Left kidney (tissue), 2 donors: ENCODE measurements around the gene DUOX1. TPM values are rescaled to one million over a fixed set of nuclear protein-coding genes. Genes with fewer than 3 reads are reported as not detected.

ENCODE experiments used
- DNase-seq: peaks from one replicate; pipeline ENCODE4 v3.0.0-alpha.2; 2013
- polyA plus RNA-seq: library from polyadenylated mRNA; unstranded; fragments of 120-200 nt; gene quantifications from one replicate; pipeline ENCODE4 v1.2.1, GENCODE V29; 2013; ENCODE audit not compliant: insufficient read length

Gene DUOX1
- polyA plus RNA-seq, 1 donor, result 7.8 TPM

GRCh38 chr15:45106002-45106790, 23.6 kb upstream of the DUOX1 start:
- no peak for DNase-seq

GRCh38 chr15:45107941-45108630, 21.7 kb upstream of the DUOX1 start:
- DNase-seq, result no peak

GRCh38 chr15:45110256-45110820, 19.5 kb upstream of the DUOX1 start:
- no peak for DNase-seq

- no peak for DNase-seq
These were observed 18.2 kb upstream of the DUOX1 start for GRCh38 chr15:45111390-45112142.

- DNase-seq, result no peak
These were observed 17.6 kb upstream of the DUOX1 start for GRCh38 chr15:45112143-45112590.

- DNase-seq, result no peak
These were observed 17.0 kb upstream of the DUOX1 start for GRCh38 chr15:45112591-45113379.

GRCh38 chr15:45113380-45113990, 16.3 kb upstream of the DUOX1 start:
- DNase-seq, result no peak

- DNase-seq, result no peak
These were observed 15.6 kb upstream of the DUOX1 start, which contains the start of the genes DUOX2 and DUOXA2 for GRCh38 chr15:45114076-45114750. Gene DUOX2, minus strand, starts transcription at chr15:45114172. Its CDS starts 761 bp downstream, at chr15:45113411. Gene DUOXA2, plus strand, starts transcription at chr15:45114326. Its CDS starts 280 bp downstream, at chr15:45114606.

- DNase-seq, result no peak
These were observed 15.1 kb upstream of the DUOX1 start for GRCh38 chr15:45114751-45115085.

- DNase-seq, result no peak
These were observed 14.4 kb upstream of the DUOX1 start for GRCh38 chr15:45115312-45115820.

GRCh38 chr15:45116006-45116481, 13.8 kb upstream of the DUOX1 start:
- DNase-seq, result no peak

GRCh38 chr15:45116482-45117307, 13.1 kb upstream of the DUOX1 start:
- DNase-seq, result no peak

GRCh38 chr15:45117308-45118130, 12.3 kb upstream of the DUOX1 start:
- DNase-seq, result no peak

GRCh38 chr15:45118131-45118588, 11.6 kb upstream of the DUOX1 start:
- peak; percentile 94 for DNase-seq

GRCh38 chr15:45118996-45119395, 10.8 kb upstream of the DUOX1 start:
- no peak for DNase-seq

- no peak for DNase-seq
These were observed 9.5 kb upstream of the DUOX1 start for GRCh38 chr15:45120081-45120972.

GRCh38 chr15:45121020-45121419, 8.8 kb upstream of the DUOX1 start:
- no peak for DNase-seq
